Hematopoietic multipotent progenitor cell treated with erythropoietin and hydrocortisone succinate and interleukin-3 and kit ligand, for 4 days (in vitro differentiated cells): Measurements from ENCODE around the gene MAPRE3.
A peak's percentile ranks its signal among the peaks of the same experiment; 100 is the strongest.

Experiments used
- DNase-seq: peaks from one replicate; pipeline ENCODE4 v3.0.0-alpha.2; 2015

MAPRE3 gene

GRCh38 chr2:27019459-27019858 lies 49.0 kb downstream of the MAPRE3 start:
- DNase-seq = no peak

- peak; percentile 77 for DNase-seq
These were observed 49.8 kb downstream of the MAPRE3 start for GRCh38 chr2:27019931-27020855.

- DNase-seq = no peak
These were observed 51.0 kb downstream of the MAPRE3 start for GRCh38 chr2:27021253-27022049.

- DNase-seq = no peak
These were observed 53.3 kb downstream of the MAPRE3 start for GRCh38 chr2:27023740-27024139.

GRCh38 chr2:27024188-27024587 lies 53.8 kb downstream of the MAPRE3 start:
- DNase-seq = peak; percentile 37

GRCh38 chr2:27024812-27025211 lies 54.4 kb downstream of the MAPRE3 start:
- peak; percentile 36 for DNase-seq

- DNase-seq = no peak
These were observed 54.9 kb downstream of the MAPRE3 start for GRCh38 chr2:27025281-27025800.

GRCh38 chr2:27025861-27026851 lies 55.7 kb downstream of the MAPRE3 start:
- DNase-seq = no peak

- no peak for DNase-seq
These were observed 56.8 kb downstream of the MAPRE3 start for GRCh38 chr2:27027211-27027651.

- no peak for DNase-seq
These were observed 58.6 kb downstream of the MAPRE3 start for GRCh38 chr2:27029051-27029450.

GRCh38 chr2:27032495-27033252 lies 62.2 kb downstream of the MAPRE3 start, which contains the start of gene TMEM214:
TSS of gene TMEM214 (plus strand) at chr2:27032965. CDS start at chr2:27033016, 51 bp downstream.
- peak; percentile 94 for DNase-seq

- DNase-seq = no peak
These were observed 62.9 kb downstream of the MAPRE3 start for GRCh38 chr2:27033253-27033852.

- DNase-seq = no peak
These were observed 67.6 kb downstream of the MAPRE3 start for GRCh38 chr2:27038012-27038411.

GRCh38 chr2:27038631-27039339 lies 68.3 kb downstream of the MAPRE3 start:
- DNase-seq = no peak

- no peak for DNase-seq
These were observed 69.0 kb downstream of the MAPRE3 start for GRCh38 chr2:27039426-27039825.

GRCh38 chr2:27039871-27040270 lies 69.4 kb downstream of the MAPRE3 start:
- DNase-seq = no peak

GRCh38 chr2:27040282-27040681 lies 69.8 kb downstream of the MAPRE3 start:
- no peak for DNase-seq

GRCh38 chr2:27041752-27042151 lies 71.3 kb downstream of the MAPRE3 start:
- DNase-seq = no peak

GRCh38 chr2:27042159-27042661 lies 71.8 kb downstream of the MAPRE3 start:
- DNase-seq = no peak
